Left renal cortex interstitium (tissue), 4 donors: ENCODE results near the gene EVI5L. TPM values are rescaled to one million over a fixed set of nuclear protein-coding genes. Genes with fewer than 3 reads are reported as not detected.
"Not testable (repeated sequence)": the region's sequence is repeated elsewhere in the genome, so short reads cannot be mapped to it uniquely, and the experiment has no call there.

Experiments used
- DNase-seq, 4 donors: peaks; one replicate each; pipeline ENCODE4 v3.0.0-alpha.2; 2013; ENCODE audit warnings: low read depth in 4 of 4, low spot score in 2 of 4, missing footprints in 1 of 4
- polyA plus RNA-seq, 4 donors: library from polyadenylated mRNA; unstranded; fragments of 120-200 nt; gene quantifications; one replicate each; pipeline ENCODE4 v1.2.1, GENCODE V29; 2013; ENCODE audit not compliant: insufficient read length in 4 of 4

Gene EVI5L
- polyA plus RNA-seq, 4 donors, result 15.1 to 19.9 (median 18.5) TPM

- DNase-seq, result no peak
Measured at GRCh38 chr19:7888826-7889217, 58.8 kb downstream of the EVI5L start.

- DNase-seq, result not testable (repeated sequence)
Measured at GRCh38 chr19:7893362-7894101, 63.5 kb downstream of the EVI5L start.

DNA sequence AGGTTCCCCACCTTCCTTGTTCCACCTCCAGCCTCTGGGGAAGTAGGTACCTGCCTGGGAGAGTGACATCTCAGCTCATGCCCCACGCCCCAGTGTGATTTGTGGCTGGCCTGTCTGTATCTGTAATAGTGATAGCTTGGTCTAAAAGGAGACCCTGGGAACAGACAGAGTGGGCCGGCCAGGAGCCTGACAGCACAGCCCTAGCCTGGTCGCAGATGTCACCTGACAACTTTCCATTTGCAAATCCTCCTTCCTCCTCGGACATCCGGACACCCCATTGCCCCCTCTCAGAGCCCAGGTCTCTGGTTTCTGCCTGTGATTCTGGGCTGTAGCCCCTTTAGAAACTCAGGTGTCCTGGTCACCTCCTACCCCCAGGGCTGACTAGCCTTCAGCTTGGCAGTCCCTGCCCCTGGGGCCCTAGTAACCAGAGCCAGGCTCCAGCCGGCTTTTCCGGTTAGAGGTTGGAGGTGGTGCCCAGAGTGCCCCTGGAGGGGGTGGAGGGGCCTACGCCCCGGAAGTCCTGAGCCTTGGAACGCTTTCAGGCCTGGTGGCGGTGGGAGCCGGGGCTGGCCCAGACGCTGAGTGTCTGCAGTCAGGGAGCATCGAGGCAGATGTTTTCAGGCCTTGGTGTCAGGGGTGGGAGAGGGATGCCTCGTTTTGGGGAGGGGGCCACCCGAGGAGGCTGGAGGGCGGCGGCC is 64.7 kb downstream of the EVI5L start:
- no peak for DNase-seq

DNA sequence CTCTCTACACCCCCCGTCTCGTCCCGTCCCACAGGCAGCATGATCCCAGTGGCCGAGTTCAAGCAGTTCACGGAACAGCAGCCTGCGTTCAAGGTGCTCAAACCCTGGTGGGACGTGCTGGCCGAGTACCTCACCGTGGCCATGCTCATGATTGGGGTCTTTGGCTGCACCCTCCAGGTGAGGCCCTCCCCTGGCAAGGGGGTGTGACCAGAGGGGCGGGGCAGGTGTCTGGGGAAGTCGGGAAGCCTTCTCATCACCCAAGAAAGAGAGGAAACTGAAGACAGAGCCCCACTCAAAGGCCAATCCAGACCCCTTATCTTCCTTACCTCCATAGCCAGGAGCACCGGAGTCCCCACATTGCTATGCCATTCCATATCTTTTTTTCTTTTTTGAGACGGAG is 65.5 kb downstream of the EVI5L start:
- DNase-seq, result no peak

GRCh38 chr19:7897292-7897691 is 67.3 kb downstream of the EVI5L start:
- DNase-seq, result no peak

DNA sequence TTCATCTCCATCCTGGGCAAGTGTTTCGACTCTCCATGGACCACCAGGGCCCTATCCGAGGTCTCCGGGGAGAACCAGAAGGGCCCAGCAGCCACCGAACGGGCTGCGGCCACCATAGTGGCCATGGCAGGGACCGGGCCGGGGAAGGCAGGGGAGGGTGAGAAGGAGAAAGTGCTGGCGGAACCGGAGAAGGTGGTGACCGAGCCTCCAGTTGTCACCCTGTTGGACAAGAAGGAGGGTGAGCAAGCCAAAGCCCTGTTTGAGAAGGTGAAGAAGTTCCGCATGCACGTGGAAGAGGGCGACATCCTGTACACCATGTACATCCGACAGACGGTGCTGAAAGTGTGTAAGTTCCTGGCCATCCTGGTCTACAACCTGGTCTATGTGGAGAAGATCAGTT is 68.9 kb downstream of the EVI5L start:
- no peak for DNase-seq

DNA sequence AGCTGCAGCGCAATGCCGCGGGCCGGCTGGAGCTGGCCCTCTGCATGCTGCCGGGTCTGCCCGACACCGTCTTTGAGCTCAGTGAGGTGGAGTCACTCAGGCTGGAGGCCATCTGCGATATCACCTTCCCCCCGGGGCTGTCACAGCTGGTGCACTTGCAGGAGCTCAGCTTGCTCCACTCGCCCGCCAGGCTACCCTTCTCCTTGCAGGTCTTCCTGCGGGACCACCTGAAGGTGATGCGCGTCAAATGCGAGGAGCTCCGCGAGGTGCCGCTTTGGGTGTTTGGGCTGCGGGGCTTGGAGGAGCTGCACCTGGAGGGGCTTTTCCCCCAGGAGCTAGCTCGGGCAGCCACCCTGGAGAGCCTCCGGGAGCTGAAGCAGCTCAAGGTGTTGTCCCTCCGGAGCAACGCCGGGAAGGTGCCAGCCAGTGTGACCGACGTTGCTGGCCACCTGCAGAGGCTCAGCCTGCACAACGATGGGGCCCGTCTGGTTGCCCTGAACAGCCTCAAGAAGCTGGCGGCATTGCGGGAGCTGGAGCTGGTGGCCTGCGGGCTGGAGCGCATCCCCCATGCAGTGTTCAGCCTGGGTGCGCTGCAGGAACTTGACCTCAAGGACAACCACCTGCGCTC is 69.8 kb downstream of the EVI5L start:
- DNase-seq, result no peak

GRCh38 chr19:7900401-7900870 is 70.4 kb downstream of the EVI5L start:
- no peak for DNase-seq

GRCh38 chr19:7900931-7901330 is 70.9 kb downstream of the EVI5L start:
- DNase-seq, result no peak

DNA sequence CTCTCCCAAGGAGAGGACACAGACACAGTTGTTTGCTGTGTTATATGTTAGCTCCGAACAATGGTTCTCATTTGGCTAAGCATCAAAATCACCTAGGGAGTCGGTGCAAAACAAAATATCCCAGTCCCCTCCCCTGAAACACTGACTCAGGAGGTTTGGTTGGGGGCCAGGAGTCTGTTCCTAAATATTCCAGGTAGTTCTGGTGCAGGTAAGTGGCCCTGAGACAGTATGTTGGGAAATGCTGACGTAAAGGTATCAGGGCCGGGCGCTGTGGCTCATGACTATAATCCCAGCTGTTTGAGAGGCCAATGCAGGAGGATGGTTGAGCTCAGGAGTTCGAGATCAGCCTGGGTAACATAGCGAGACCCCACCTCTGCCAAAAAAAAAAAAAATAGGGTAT is 71.3 kb downstream of the EVI5L start:
- DNase-seq, result no peak

GRCh38 chr19:7902796-7903243 is 72.8 kb downstream of the EVI5L start:
- DNase-seq, result no peak

- peak; percentile 97 to 100 (median 99) for DNase-seq
Measured at GRCh38 chr19:7903244-7904073, 73.4 kb downstream of the EVI5L start, which contains the start of gene MAP2K7. Gene MAP2K7 (plus strand): TSS chr19:7903877. CDS start chr19:7903945, 68 bp downstream.

- no peak for DNase-seq
Measured at GRCh38 chr19:7904074-7905020, 74.3 kb downstream of the EVI5L start.

- no peak for DNase-seq
Measured at GRCh38 chr19:7905268-7905667, 75.2 kb downstream of the EVI5L start.

DNA sequence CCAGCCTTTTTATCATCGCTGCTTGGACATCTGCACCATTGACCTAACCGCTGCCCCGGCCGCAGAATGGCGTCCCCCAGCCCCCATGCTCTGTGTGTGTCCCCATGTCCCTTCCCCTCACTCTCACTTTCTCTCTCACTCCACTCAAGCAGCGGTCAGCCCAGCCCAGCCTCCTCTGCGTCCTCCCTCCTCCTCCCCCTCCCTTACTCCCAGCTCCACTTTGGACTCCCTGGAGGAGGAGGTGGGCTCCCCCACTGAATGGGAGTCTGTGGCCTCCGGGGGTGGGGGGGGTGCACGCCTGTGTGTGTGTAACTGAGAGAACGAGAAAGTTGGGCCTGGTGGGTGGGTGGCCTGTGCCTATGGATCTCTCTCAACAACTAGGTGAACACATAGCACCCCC is 75.8 kb downstream of the EVI5L start:
- DNase-seq, result no peak

GRCh38 chr19:7907122-7907521 is 77.1 kb downstream of the EVI5L start:
- DNase-seq, result no peak

GRCh38 chr19:7907544-7907943 is 77.5 kb downstream of the EVI5L start:
- no peak for DNase-seq

DNA sequence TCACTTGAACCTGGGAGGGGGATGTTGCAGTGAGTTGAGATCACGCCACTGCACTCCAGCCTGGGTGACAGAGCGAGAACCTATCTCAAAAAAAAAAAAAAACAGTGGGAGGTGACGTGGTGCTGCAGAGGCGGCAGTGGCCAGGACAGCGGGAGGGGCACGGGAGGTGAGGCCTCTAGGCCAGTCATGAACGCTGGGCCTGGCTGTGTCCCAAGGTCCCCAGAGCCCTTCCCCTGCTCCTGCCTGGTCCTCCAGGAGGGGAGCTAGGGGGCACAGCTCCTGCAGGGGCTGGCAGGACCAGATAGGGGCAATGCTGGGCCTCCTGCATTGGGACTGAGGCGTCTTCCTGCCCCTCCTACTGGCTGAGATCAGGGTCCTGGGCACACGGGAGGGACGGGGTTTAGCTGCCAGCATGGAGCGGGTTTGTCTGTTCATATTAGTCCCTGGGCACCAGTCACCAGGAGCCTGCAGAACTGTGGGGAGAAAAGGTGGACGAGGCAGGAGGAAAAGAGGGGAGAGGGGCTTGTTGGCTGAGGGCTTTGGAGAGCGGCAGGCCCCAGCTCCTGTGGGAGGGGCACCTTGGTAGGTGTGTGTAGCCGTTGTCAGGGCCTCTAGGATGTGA is 78.2 kb downstream of the EVI5L start:
- no peak for DNase-seq
